Neural cell (in vitro differentiated cells): ENCODE results near the gene TSGA10. TPM values are rescaled to one million over a fixed set of nuclear protein-coding genes. Genes with fewer than 3 reads are reported as not detected.

Experiments used
- H2AFZ ChIP-seq: fragments of 200-600, 300-800 bp; sonication (generic), shearing (Covaris generic); 2 replicates; pipeline ENCODE4 v1.6.0; 2014; ENCODE audit warnings: low read depth, mild to moderate bottlenecking, antibody characterized with exemption, low read length, moderate library complexity
- H3F3A ChIP-seq: fragments of 200-600 bp; shearing (Covaris generic); 2 replicates; pipeline ENCODE4 v1.6.1; 2016; ENCODE audit warnings: mild to moderate bottlenecking, moderate library complexity, mixed read lengths, antibody characterized with exemption, low read length; ENCODE audit not compliant: insufficient read depth, poor library complexity, severe bottlenecking
- H3K27ac ChIP-seq: fragments of 200-600, 300-800 bp; sonication (generic), shearing (Covaris generic); 2 replicates; pipeline ENCODE4 v1.5.1; 2014; ENCODE audit warnings: mild to moderate bottlenecking, low read length, moderate library complexity
- H3K27me3 ChIP-seq: fragments of 300-800, 200-600 bp; sonication (generic), shearing (Covaris generic); 2 replicates; pipeline ENCODE4 v1.6.0; 2014; ENCODE audit warnings: mild to moderate bottlenecking, low read depth, low read length, moderate library complexity; ENCODE audit not compliant: insufficient read depth
- H3K36me3 ChIP-seq: fragments of 300-800, 200-600 bp; sonication (generic), shearing (Covaris generic); 2 replicates; pipeline ENCODE4 v1.5.1; 2014; ENCODE audit warnings: mild to moderate bottlenecking, antibody characterized with exemption, low read length, moderate library complexity; ENCODE audit not compliant: insufficient read depth
- H3K4me2 ChIP-seq: fragments of 300-800, 200-600 bp; sonication (generic), shearing (Covaris generic); 2 replicates; pipeline ENCODE4 v1.6.0; 2014; ENCODE audit warnings: mild to moderate bottlenecking, low read length
- H3K4me3 ChIP-seq: fragments of 300-800, 200-600 bp; sonication (generic), shearing (Covaris generic); 2 replicates; pipeline ENCODE4 v1.5.1; 2014; ENCODE audit warnings: mild to moderate bottlenecking, low read length, moderate library complexity
- H3K79me2 ChIP-seq: fragments of 200-600 bp; shearing (Covaris generic); replicated peaks from 2 replicates; pipeline ENCODE4 v1.6.0; 2014; ENCODE audit warnings: mild to moderate bottlenecking, low read length, moderate library complexity; ENCODE audit not compliant: insufficient read depth
- H3K9ac ChIP-seq: fragments of 300-800, 200-600 bp; sonication (generic), shearing (Covaris generic); 2 replicates; pipeline ENCODE4 v1.6.1; 2016; ENCODE audit warnings: mild to moderate bottlenecking, low read length, mixed read lengths
- H3K9me2 ChIP-seq: fragments of 200-600 bp; shearing (Covaris generic); 2 replicates; pipeline ENCODE4 v1.6.1; 2016; ENCODE audit warnings: mild to moderate bottlenecking, low read length, mixed read lengths; ENCODE audit not compliant: insufficient read depth
- H3K9me3 ChIP-seq: fragments of 200-600, 300-800 bp; sonication (generic), shearing (Covaris generic); 2 replicates; pipeline ENCODE4 v1.6.1; 2016; ENCODE audit warnings: mild to moderate bottlenecking, mixed run types, low read length, moderate library complexity, mixed read lengths
- H4K20me1 ChIP-seq: fragments of 200-600 bp; shearing (Covaris generic); 2 replicates; pipeline ENCODE4 v1.6.1; 2016; ENCODE audit warnings: mild to moderate bottlenecking, mixed run types; ENCODE audit not compliant: insufficient read depth
- CTCF ChIP-seq: fragments of 450-650 bp; IDR thresholded peaks from 2 replicates; pipeline ENCODE4 v1.5.1; 2014; ENCODE audit warnings: antibody characterized with exemption, mild to moderate bottlenecking, moderate library complexity; ENCODE audit not compliant: poor library complexity, severe bottlenecking
- EP300 ChIP-seq: fragments of 450-650 bp; conservative IDR thresholded peaks from 2 replicates; pipeline ENCODE4 v1.6.1; 2014; ENCODE audit warnings: antibody characterized with exemption, mild to moderate bottlenecking, moderate library complexity; ENCODE audit not compliant: poor library complexity, severe bottlenecking
- EZH2 ChIP-seq: fragments of 200-600, 300-800 bp; shearing (Covaris generic), sonication (generic); IDR thresholded peaks from 2 replicates; pipeline ENCODE4 v1.6.1; 2014; ENCODE audit warnings: antibody characterized with exemption, low read length, borderline replicate concordance, mild to moderate bottlenecking; ENCODE audit not compliant: insufficient read depth, poor library complexity, severe bottlenecking
- MXI1 ChIP-seq: fragments of 450-650 bp; conservative IDR thresholded peaks from 2 replicates; pipeline ENCODE4 v1.6.1; 2014; ENCODE audit warnings: antibody characterized with exemption, mild to moderate bottlenecking; ENCODE audit not compliant: poor library complexity, severe bottlenecking
- POLR2AphosphoS5 ChIP-seq: IDR thresholded peaks from 2 replicates; pipeline ENCODE4 v1.6.1; 2012
- RAD21 ChIP-seq: fragments of 450-650 bp; conservative IDR thresholded peaks from 2 replicates; pipeline ENCODE4 v1.6.1; 2014; ENCODE audit warnings: antibody characterized with exemption, mild to moderate bottlenecking, moderate library complexity
- REST ChIP-seq: IDR thresholded peaks from 2 replicates; pipeline ENCODE4 v1.6.1; 2012; ENCODE audit warnings: borderline replicate concordance
- SMC3 ChIP-seq: fragments of 450-650 bp; conservative IDR thresholded peaks from 2 replicates; pipeline ENCODE4 v1.6.1; 2014; ENCODE audit warnings: antibody characterized with exemption, mild to moderate bottlenecking, moderate library complexity; ENCODE audit not compliant: poor library complexity
- TAF1 ChIP-seq: IDR thresholded peaks from 2 replicates; pipeline ENCODE4 v1.6.1; 2012; ENCODE audit warnings: low read depth
- polyA plus RNA-seq: library from polyadenylated mRNA; depleted of rRNA; stranded (reverse); fragments of >200 nt; gene quantifications from 2 replicates; pipeline ENCODE4 v1.2.3, GENCODE V29; 2014

Gene TSGA10
- polyA plus RNA-seq, 1 donor from 2014 or later: 8.0 TPM

GRCh38 chr2:99188357-99188756 is 33.6 kb upstream of the TSGA10 start:
- no peaks in the 10 kb centered on the region for H4K20me1 ChIP-seq
- no peak overlapping the region for H2AFZ ChIP-seq
- no peaks in the 10 kb centered on the region for H3K9me3 ChIP-seq
- no peaks in the 10 kb centered on the region for H3K36me3 ChIP-seq
- TF ChIP-seq CTCF (no peak), TAF1 (no peak), MXI1 (no peak)
- no peaks in the 10 kb centered on the region for H3F3A ChIP-seq
- H3K4me3 ChIP-seq: no peak overlapping the region
- no peak overlapping the region for H3K27ac ChIP-seq
- no peak overlapping the region for H3K4me2 ChIP-seq
- no peak overlapping the region for H3K9ac ChIP-seq
- no peaks in the 10 kb centered on the region for H3K9me2 ChIP-seq
- H3K27me3 ChIP-seq: no peaks in the 10 kb centered on the region
- peaks cover 28% of the 10 kb centered on the region for H3K79me2 ChIP-seq

DNA sequence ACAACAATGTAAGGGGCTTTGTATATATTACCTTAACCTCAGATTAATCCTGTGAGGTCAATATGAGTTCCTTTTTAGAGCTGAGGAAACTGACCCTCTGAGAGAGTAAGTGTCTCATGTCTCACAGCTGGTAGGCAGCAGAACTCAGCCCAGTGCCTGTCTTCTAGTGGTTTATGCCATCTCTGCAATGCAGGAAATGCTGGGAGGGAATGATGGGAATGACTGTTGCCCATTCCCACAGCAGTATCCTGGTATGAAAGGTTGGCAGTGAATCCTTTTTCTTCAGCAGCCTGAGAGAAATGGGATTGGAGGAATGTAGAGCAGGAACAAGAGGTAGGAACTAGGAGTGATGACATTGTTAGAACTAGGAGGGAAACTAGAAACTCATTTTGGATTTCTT is 32.3 kb upstream of the TSGA10 start:
- no peak for TF ChIP-seq EZH2
- TF ChIP-seq REST: no peak
- TF ChIP-seq EP300: no peak
- no peak for TF ChIP-seq TAF1
- TF ChIP-seq POLR2AphosphoS5: no peak
- no peak for TF ChIP-seq MXI1
- no peak for TF ChIP-seq CTCF
- TF ChIP-seq SMC3: no peak
- TF ChIP-seq RAD21: no peak
- Histone ChIP-seq H4K20me1 (no peaks in the 10 kb centered on the region), H2AFZ (no peak overlapping the region), H3K27me3 (no peaks in the 10 kb centered on the region), H3F3A (no peaks in the 10 kb centered on the region), H3K9me2 (no peaks in the 10 kb centered on the region), H3K79me2 (peaks cover 37% of the 10 kb centered on the region), H3K4me3 (no peak overlapping the region), H3K27ac (no peak overlapping the region), H3K9me3 (no peaks in the 10 kb centered on the region), H3K4me2 (no peak overlapping the region), H3K36me3 (no peaks in the 10 kb centered on the region), H3K9ac (no peak overlapping the region)
